GM21786 (cell line): ENCODE data around the gene KARS1.
A peak's percentile ranks its signal among the peaks of the same experiment; 100 is the strongest.

Experiments
- ATAC-seq: cut with Tn5 transposase; IDR thresholded peaks from one replicate; pipeline ENCODE4 v1.9.1; 2021; ENCODE audit not compliant: unreplicated experiment

The KARS1 gene

DNA sequence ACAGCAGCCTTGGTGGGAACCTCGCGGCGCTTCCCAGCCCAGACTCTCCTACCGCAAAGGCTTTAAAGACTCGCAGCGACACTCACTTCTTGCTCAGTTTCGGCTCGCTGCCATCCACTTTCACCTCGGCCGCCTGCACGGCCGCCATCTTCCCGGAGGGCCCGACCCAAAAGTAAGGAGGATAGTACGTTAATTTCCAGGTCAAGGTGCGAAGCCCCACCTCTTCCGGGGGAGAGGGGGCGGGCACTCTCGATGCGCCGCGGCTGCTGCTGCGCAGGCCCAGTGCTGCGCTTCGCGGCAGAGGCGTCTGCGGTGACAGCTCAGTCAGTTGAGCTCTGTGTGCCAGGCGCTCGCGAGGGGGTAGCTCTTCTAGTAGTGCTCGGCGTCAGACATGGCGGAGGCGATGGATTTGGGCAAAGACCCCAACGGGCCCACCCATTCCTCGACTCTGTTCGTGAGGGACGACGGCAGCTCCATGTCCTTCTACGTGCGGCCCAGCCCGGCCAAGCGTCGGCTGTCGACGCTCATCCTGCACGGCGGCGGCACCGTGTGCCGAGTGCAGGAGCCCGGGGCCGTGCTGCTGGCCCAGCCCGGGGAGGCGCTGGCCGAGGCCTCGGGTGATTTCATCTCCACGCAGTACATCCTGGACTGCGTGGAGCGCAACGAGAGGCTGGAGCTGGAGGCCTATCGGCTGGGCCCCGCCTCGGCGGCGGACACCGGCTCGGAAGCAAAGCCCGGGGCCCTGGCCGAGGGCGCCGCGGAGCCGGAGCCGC is at the start of gene KARS1, which contains the start of gene TERF2IP:
Gene KARS1 (minus strand): TSS at position 174 of the 773 bp plus-strand sequence. CDS start 26 bp downstream, at position 148.
Gene TERF2IP (plus strand): TSS at position 282 of the 773 bp plus-strand sequence. CDS start 110 bp downstream, at position 392.
- peak; percentile 85 for ATAC-seq

DNA sequence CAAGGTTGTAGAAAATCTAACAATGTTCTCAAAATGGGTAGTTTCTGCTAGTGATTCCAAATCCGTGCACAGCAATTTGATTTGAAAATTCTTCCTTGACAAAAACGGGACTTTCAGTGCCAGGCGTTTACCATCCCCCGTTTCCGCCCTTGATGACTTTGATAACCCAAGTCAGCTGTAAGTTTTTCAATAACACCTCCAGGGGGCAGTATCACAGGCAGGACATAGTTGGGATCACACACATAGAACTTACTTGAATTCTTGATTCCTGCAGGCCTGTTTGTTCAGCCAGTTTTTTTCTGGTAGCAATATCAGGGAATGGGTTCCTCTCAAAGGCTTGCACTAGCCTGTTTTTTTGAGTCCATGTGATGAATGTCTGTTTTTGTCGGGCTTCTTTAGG is 48.2 kb upstream of the KARS1 start:
- ATAC-seq, result no peak

GRCh38 chr16:75687361-75687760 is 39.9 kb upstream of the KARS1 start:
- no peak for ATAC-seq

DNA sequence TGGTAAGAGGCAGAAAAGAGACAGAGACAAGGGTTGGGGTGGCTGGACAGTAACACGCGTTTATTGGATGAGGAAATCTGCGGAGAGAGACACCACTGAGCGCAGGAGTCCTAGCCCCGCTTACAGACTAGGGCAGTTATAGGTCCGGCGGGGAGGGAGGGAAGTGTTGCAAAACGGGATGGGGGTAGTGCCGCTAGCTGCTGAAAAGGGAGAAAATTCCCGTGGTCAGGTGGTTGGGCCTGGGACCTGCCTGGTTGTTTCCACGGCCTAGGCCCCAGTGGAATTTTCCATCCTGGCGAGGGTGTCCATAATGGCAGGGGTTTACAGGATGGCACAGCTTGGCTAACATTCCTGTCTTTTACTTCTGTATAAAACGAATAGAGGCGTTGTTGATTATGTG is 34.8 kb upstream of the KARS1 start:
- ATAC-seq, result no peak

DNA sequence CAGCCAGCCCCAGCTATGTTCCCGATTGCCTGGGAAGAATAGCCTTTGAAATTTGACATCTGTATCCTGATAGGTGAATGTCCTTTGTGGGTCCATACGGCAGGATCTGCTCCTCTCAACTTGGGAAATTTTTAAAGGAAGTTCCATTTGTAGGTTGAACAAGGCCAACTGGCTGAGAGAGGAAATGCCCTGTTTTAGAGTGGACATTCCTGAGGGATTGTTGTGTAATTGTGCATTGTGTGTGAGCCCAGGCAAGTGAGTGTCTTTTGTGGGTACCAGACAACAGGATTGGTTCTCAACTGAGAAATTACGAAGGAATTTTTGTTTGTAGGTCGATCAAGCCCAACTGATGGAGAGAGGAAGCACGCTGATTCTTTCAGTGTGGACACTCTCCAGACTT is 31.9 kb upstream of the KARS1 start:
- no peak for ATAC-seq

DNA sequence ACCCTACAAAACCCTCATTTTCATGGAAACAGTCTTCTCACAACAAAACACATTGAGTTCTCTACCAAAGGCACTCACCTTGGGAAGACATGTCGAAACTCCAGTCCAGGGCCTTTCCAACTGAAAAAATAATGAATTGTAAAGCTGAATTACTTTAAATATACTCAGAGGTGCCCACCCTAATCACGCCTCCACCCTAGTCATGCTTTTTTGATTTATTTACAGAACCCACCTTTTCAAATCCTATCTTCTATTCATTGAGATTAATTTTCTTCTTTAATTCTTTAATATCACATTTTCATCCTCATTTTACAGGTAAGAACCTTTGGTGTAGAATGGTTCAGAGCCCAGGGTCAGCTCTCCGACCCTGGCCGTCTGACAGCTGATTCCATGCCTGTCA is 29.4 kb upstream of the KARS1 start, which contains the start of gene CPHXL2:
Gene CPHXL2 (minus strand): TSS at position 101 of the 400 bp plus-strand sequence. CDS start 10 bp downstream, at position 91.
- ATAC-seq, result no peak

DNA sequence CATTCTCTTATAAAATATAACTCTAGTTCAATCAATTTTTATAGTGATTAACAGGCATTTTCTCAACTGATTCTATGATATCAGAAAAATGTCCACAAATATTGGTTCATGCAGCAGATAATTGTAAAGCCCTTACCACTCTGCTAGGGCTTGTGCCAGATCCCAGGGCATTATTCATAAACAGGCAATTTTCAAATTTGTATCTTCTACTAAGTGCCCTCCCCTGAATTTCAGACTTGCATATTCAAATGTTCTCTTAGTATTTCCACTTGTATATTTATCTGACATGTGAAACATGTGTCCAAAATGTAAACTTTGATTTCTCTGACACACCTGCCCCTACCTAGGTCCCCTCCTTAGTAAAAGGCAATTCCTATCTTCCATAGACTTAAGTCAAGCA is 20.0 kb upstream of the KARS1 start:
- no peak for ATAC-seq

DNA sequence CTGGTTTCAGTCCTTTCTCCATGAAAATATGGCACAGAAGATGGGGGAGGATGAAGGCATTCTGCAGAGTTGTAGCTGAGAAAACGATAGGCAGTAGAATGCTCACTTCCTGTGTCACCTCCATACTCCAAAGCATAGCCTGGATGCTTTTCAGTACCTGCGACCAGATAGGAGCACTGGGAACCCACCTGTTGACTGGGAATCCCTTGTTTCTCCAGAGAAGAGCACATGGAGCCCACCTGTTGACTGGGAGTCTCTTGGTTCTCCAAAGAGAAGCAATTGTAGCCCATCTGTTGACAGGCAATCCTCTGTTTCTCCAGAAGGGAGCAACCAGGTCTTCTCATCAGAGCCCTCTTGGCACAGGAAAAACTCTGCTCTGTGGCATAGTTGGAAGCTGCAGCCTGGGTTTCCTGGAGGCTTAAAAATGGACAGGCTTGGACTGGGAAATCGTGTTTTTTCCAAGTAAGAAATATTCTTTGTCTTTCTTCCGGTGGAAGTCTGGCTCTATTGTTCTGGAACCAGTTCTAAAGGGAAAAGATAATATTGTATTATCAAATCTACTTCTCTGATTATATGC is 13.3 kb upstream of the KARS1 start:
- ATAC-seq, result no peak

- no peak for ATAC-seq
These were observed 12.9 kb upstream of the KARS1 start for GRCh38 chr16:75660321-75660720.

DNA sequence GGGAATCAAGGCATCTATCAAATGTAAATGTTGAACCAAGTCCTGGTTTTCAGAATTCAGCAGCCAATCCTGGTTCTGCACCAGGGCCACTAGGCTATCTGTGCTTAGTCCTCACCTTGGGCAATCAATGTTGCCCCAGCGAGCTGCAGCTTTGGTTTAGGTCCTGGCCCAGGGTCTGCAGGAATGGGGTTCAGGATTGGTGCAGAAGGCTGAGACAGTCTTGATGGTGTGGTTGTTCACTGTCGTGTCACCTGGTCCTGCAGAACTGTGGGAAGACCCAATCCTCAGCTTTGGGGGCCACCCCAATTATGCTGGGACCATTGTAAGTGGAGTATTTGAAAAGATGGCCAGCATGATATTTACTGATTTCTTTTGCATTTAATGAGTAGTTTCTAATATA is 10.7 kb upstream of the KARS1 start:
- no peak for ATAC-seq

GRCh38 chr16:75653922-75654321 is 6.5 kb upstream of the KARS1 start:
- no peak for ATAC-seq

GRCh38 chr16:75648265-75649076 is 1.0 kb upstream of the KARS1 start:
- ATAC-seq, result peak; percentile 27

- peak; percentile 18 for ATAC-seq
These were observed 363 bp downstream of the KARS1 start for GRCh38 chr16:75647112-75647491.

DNA sequence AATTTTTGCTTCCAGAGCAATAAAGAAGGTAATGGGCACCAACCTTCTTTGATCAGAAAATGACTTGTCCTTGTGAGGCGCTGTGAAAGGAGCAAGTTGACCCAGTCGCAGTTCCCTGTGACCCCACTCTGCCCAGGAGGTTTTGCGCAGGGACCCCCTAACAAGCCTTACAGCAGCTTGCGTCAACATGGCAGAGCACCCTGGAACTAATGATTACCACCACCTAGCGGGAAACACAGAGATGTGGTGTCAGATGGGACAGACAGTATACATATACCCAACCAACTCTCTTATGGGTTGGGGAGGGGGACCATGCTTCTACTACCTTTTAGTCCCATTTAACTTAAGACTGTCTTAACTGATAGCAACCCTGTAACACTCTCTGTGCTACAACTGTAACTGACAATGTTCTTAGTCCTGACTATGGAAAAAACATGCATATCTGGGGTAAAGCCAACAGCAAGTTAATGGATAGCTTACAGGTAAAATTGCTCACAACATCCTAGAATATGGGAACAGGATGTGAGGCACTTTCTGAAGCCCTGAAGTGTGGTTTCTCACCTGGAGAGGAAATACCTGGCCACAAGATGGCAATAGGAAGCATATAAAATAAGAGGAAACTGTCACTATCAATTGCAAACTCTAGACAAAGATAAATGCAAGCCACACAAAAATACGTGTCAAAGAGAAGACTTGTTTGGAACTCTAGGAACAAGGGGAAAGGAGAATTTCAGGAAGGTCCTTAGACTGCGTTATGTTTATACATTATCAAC is 3.0 kb downstream of the KARS1 start:
- no peak for ATAC-seq

- ATAC-seq, result no peak
These were observed 6.9 kb downstream of the KARS1 start for GRCh38 chr16:75640598-75640997.

DNA sequence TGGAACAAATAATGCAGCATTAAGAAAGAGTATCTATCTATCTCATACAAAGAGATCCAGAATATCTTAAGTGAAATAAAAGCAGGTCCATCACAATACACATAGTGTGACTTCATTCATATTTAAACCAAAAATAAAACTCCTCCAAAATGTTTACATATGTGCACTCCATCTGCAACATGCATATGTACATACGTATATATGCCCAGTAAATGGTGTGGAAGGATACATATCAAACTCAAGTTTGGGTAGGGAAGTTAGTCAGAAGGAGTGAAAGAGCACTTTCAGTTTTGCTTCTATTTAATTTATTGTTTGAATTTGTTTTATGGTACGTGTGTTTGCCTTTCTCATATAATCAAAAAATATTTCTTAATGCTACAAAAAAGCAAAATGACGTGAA is 12.4 kb downstream of the KARS1 start:
- ATAC-seq, result no peak

- no peak for ATAC-seq
These were observed 14.6 kb downstream of the KARS1 start for GRCh38 chr16:75632857-75633256.

- no peak for ATAC-seq
These were observed 17.4 kb downstream of the KARS1 start for GRCh38 chr16:75630052-75630451.

DNA sequence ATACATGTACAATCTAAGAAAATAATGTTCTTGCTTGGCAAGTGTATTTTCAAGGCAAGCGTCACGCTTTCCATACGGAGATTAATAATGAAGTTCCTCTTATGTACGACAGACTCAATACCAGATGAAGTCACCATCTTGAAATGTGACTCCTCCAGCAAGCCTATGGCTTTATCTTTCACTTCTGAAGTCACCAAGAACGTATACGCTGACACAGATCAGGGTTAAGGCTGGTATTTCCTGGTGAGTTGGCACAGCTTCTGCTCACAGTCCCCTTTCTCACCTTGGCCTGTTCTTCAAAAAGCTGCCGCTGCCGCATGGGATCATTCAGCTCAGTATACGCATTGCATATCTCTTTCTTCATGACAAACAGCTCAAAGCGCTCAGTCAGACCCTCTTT is 18.3 kb downstream of the KARS1 start:
- no peak for ATAC-seq

- no peak for ATAC-seq
These were observed 19.1 kb downstream of the KARS1 start for GRCh38 chr16:75628351-75628750.

DNA sequence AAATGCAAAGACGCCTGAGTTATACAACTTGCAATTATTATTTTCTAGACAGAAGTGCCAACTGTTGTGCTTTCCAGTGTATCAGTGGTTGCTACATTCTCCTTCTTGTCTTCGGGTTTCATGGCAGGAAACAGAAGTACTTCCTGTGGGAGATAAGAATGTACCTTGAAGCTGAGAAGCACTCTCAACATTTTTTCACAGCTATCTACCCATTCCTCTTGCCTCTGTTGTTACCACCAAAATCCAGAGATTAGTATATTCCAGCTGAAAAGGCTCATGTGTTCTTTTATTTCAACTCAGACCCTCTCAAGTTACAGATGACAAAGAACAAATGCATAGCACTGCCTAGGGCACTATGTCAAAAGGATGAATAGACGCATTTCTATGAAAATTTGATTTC is 19.6 kb downstream of the KARS1 start:
- no peak for ATAC-seq
